Cardiac septum (tissue), 1 donor: ENCODE data around the gene PEX5L. TPM values are rescaled to one million over a fixed set of nuclear protein-coding genes. Genes with fewer than 3 reads are reported as not detected.

Source experiments
- DNase-seq: peaks from one replicate; pipeline ENCODE4 v3.0.0-alpha.2; 2020; ENCODE audit warnings: low spot score
- intact Hi-C: fragments of 100-400 bp; cut with DNase I; formaldehyde crosslinking; loops from one replicate; pipeline ENCODE4 v1.14.0; 2022
- total RNA-seq: library from RNA; stranded (reverse); fragmentation: NEBNext Ultra II Directional; extraction: Animal tissue kit (Norgen Biotek cat#: 25700); gene quantifications from one replicate; pipeline ENCODE4 v1.2.1, GENCODE V29; 2021
- donor health status: DM: no; HTN: no; CAD: no.

PEX5L gene
- total RNA-seq, 1 donor from 2014 or later = 0.11 TPM

- no peak for DNase-seq
- intact Hi-C loops = no loop called here
Observed at GRCh38 chr3:179921951-179922350, 114.8 kb downstream of the PEX5L start.

- no peak for DNase-seq
- intact Hi-C loops = no loop called here
Observed at GRCh38 chr3:179921500-179921899, 115.2 kb downstream of the PEX5L start.

- DNase-seq = no peak
- intact Hi-C loops = no loop called here
Observed at GRCh38 chr3:179907784-179908482, 128.8 kb downstream of the PEX5L start.

DNA sequence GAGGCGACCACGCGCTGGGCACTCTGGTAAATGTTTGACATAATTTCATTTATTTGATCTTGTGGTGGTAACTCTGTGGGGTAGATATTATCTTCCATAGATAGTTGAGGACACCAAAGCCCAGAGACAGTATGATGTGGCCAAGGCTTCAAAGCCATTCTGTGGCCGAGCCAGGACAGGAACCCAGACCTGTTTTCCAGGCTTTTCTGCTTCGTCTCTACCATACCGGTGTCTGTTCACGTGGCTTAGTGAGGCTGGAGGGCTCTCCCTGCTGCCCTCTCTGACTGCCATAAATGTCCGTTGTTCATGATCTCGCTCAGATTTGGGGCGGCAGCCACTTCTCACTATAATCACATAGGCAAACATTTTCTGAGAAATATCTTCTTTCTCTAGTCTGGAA lies 134.7 kb downstream of the PEX5L start:
- no peak for DNase-seq
- intact Hi-C loops = no loop called here

GRCh38 chr3:179898024-179898423 lies 138.7 kb downstream of the PEX5L start:
- no peak for DNase-seq
- intact Hi-C loops = no loop called here

DNA sequence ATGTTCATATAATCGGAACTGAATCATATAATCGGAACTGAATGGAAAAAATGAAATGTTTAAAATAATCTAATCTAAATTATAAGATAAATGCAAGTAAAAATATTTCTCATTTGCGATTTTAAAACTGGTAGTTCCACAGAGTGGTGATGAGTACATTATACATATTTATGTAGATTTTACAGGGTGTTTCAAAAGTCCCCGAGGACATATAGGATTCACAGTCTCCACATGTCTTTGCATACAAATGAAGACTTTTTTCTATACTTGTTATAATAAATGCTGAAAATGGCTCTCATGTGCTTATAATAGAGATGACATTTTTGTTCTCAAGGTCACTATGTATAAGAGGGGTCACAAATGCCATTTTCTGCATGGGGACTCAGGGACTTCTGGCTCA lies 139.5 kb downstream of the PEX5L start:
- intact Hi-C loops = no loop called here
- no peak for DNase-seq

DNA sequence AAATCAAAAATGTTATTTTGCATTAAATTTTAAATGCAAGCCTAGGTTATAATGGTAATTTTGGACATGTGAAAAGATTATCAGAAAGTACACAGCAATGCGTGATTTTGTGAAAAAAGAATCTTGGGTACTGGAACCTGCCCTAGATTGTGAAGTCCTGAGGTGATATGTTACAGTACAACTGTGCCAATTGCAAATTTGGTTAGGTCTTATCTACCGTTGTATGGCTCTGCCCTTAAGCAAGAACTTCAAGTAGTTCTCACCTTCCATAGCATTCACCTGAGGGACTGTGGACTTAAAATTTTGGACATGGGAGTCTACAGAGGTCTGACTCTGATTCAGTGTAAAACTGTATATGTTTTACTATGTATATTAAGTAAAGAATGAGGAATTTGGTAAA lies 140.2 kb downstream of the PEX5L start:
- DNase-seq = no peak
- intact Hi-C loops = no loop called here

DNA sequence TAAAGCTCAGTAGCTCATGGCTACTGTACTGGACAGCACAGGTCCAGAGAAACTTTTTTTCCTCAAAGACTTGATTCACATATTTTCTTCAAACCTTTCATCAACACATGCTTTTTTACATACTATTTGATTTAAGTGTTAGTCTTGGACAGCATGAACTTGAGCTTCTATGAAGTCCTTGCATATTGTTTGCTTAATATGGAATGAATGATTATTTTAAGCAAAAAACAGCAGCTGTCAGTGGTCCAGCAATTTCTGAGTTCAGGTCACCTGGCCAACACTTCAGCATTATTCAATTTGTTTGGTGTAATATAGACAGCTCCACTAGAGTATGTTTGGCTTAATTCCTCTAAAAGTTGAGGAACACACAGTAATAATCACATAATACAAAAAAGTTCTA lies 141.4 kb downstream of the PEX5L start:
- DNase-seq = no peak
- intact Hi-C loops = no loop called here

DNA sequence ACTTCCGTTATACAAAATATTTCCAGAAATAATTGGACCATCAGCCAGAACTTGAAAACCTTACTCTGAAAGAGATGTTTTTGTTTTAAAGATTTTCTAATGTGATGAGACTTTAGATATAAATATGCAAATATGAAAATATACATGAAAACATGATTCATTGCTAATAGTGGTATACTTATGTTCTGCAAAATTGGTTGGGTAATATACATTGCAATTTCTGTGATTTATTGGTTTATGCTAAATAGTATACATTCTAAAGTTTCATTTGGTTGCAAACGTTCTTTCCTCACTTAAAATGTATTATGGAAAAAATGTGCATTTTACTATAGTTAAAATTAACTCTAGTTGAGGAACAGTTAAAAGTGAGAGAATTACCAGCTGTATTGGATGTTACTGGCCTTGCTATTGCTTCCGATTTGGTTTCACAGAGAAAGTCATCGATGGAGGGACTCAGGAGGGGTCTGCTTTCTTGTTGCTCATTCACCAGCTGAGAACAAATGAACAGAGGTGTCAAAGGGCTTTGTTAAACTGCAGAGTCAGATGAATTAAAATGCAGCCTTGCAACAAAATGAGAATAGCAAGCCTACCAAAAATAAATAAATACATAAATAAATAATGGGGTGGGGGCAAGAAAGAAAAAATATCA lies 149.3 kb downstream of the PEX5L start:
- intact Hi-C loops = no loop called here
- no peak for DNase-seq

GRCh38 chr3:179885950-179886349 lies 150.8 kb downstream of the PEX5L start:
- DNase-seq = no peak
- intact Hi-C loops = no loop called here

DNA sequence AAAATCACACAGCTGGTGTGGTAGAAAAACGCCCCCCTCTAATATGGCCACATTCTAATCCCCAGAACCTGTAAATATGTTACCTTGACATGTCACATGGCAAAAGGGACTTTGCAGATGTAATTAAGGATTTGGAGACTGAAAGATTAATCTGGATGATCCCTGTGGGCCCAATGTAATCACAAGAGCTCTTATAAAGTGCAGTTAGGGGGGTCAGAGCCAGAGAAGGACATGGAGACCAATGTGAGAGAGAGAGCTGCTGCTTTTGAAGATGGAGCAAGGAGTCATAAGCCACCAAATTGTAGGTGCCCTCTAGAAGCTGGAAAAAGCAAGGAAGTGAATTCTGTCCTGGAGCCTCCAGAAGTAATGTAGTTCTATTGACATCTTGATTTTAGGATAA lies 152.6 kb downstream of the PEX5L start:
- DNase-seq = no peak
- intact Hi-C loops = no loop called here

GRCh38 chr3:179882292-179882691 lies 154.4 kb downstream of the PEX5L start:
- no peak for DNase-seq
- intact Hi-C loops = no loop called here

DNA sequence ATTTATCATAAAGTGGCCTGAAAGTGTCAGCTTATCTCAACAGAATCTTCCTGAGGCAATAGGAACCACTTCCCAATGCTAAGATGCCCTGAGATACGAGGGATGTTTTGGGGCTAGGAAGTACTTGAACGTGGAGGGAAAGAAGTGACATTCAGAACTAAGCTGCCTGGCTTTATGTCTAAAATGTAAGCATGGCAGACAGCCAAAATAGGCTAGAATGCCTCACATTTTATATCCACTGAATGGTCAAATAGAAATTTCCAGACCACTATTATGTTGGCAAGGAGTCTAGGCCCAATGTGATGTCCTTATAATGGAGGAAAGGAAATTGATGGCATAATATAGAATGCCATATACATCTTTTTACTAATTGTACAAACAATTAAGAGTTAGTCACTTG lies 154.9 kb downstream of the PEX5L start:
- DNase-seq = no peak
- intact Hi-C loops = no loop called here

DNA sequence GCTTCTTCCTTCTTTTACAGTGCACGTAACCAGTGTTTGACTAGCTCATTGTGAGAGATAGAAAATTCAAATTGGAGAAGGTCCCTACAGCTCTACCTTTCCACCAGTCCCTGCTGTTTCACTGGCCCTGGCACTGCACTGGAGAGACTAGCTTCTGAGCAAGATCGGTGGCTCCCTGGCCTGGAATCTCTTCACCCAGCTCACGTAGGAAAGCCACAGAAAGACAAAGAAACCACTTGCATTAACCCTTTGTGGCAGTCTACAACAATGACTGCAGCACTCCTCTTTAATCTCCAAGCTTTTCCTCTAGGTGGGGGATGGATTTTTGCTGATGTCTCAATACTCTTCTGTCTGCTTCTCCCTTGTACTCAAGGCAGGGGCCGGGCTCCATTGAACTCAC lies 155.9 kb downstream of the PEX5L start:
- intact Hi-C loops = no loop called here
- DNase-seq = no peak

DNA sequence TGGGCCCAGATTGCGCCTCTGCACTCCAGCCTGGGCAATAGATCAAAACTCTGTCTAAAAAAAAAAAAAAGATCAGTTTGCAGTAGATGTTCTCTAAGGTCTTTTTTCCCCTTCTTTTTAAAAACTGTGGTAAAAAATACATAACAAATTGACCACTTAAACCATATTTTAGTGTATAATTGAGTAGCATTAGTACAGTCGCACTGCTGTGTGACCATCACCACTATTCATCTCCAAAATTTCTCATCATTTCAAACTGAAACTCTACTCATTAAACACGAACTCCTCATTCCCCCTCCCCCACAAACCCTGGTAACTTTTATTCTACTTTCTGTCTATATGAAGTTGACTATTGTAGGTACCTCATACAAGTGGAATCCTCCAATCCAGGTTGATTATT lies 160.3 kb downstream of the PEX5L start:
- DNase-seq = no peak
- intact Hi-C loops = no loop called here

- intact Hi-C loops = no loop called here
- no peak for DNase-seq
Observed at GRCh38 chr3:179872842-179873241, 163.9 kb downstream of the PEX5L start.

DNA sequence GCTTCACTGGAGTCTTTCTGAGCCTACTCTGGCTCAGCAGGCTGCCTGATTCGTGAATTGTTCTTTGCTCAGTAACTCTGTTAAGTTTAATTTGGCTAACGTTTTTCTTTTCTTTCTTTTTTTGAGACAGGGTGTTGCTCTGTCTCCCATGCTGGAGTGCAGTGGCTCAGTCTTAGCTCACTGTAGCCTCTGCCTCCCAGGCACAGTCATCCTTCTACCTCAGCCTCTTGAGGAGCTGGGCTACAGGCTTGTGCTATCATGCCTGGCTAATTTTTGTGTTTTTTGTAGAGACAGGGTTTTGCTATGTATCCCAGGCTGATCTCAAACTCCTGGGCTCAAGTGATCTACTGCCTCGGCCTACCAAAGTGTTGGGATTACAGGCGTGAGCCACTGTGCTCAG lies 165.0 kb downstream of the PEX5L start:
- intact Hi-C loops = no loop called here
- DNase-seq = no peak

- intact Hi-C loops = no loop called here
- no peak for DNase-seq
Observed at GRCh38 chr3:179868715-179869114, 168.0 kb downstream of the PEX5L start.

- intact Hi-C loops = no loop called here
Observed at GRCh38 chr3:179867961-179868360, 168.8 kb downstream of the PEX5L start.

GRCh38 chr3:179865861-179866505 lies 170.8 kb downstream of the PEX5L start:
- DNase-seq = no peak
- intact Hi-C loops = no loop called here

More at GRCh38 chr3:179867961-179868360, 168.8 kb downstream of the PEX5L start:
- DNase-seq = no peak

DNA sequence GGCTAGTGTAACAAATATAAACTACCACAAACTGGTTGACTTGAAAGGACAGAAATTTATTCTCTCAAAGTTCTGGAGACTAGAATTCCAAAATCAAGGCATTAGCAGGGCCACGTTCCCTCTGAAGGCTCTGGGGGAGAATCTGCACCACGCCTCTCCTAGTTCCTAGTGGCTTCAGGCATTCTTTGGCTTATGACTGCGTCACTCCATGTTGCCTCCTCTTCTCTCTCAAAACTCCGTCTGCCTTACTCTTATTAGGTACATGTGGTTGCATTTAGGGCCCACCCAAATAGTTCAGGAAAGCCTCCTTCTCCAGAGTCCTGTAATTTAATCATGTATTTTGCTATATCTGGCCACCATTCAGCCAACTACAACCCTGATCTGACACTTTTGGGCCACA lies 174.8 kb downstream of the PEX5L start:
- intact Hi-C loops = no loop called here
- DNase-seq = no peak
